HCT116 (cell line): ENCODE measurements around the gene ZNRF3. TPM values are rescaled to one million over a fixed set of nuclear protein-coding genes. Genes with fewer than 3 reads are reported as not detected.

ENCODE experiments used
- ATAC-seq: fragments of 200-7000 bp; cut with Tn5 transposase; 2 replicates; pipeline ENCODE4 v1.9.1; 2020; ENCODE audit warnings: mild to moderate bottlenecking, moderate library complexity
- BruUV-seq: library from RNA; stranded (reverse); fragments of 400-500 nt; replicated peaks from 2 replicates; lab custom pipeline; 2021; lab: Mats Ljungman, UMichigan
- CTCF ChIA-PET: fragments of 300-600 bp; sonication (Branson Sonifier 250); formaldehyde crosslinking; loops from one replicate; lab custom pipeline; 2021; ENCODE audit warnings: antibody characterized with exemption; lab: Charles Lee
- POLR2A ChIA-PET: fragments of 300-600, 350-600 bp; sonication (Branson Sonifier 250); formaldehyde crosslinking; loops from one replicate; lab custom pipeline; 2021; ENCODE audit warnings: antibody characterized with exemption; lab: Charles Lee
- RAD21 ChIA-PET, 2 experiments: fragments of 300-600 bp; sonication (Branson Sonifier 250); formaldehyde crosslinking; loops; one replicate each; lab custom pipeline; 2023; ENCODE audit warnings: low total read pairs in 2 of 2; ENCODE audit not compliant: uncharacterized antibody in 2 of 2, unreplicated experiment in 2 of 2, low non-redundant PET in 1 of 2; lab: Charles Lee
- DNase-seq: peaks from one replicate; pipeline ENCODE4 v3.0.0-alpha.2; 2010; ENCODE audit warnings: low read depth, low spot score
- H2AFZ ChIP-seq: fragments of 200-600 bp; shearing (Covaris generic), sonication (generic); 2 replicates; pipeline ENCODE4 v1.6.1; 2017; ENCODE audit warnings: low read depth, mixed run types, mixed read lengths, antibody characterized with exemption, low read length; ENCODE audit not compliant: poor library complexity, severe bottlenecking
- H3K27ac ChIP-seq: 2 replicates; pipeline ENCODE4 v1.5.1; 2012; ENCODE audit warnings: low read depth, low read length
- H3K27me3 ChIP-seq: fragments of 200-600 bp; sonication (generic); 2 replicates; pipeline ENCODE4 v1.6.1; 2016; ENCODE audit warnings: mixed run types, low read length, mixed read lengths; ENCODE audit not compliant: insufficient read depth
- H3K36me3 ChIP-seq, 2 experiments: fragments of 200-500 bp in 1 of 2; fragments of 200-600 bp in 1 of 2; sonication (Bioruptor generic) in 1 of 2; sonication (generic) in 1 of 2; 2 replicates each; pipeline versions ENCODE4 v1.5.1 to v1.6.1; 2014 to 2016; ENCODE audit warnings: low read length in 2 of 2, inconsistent platforms in 1 of 2, mixed read lengths in 1 of 2, mixed run types in 1 of 2; ENCODE audit not compliant: insufficient read depth in 2 of 2, control insufficient read depth in 1 of 2
- H3K4me1 ChIP-seq, 2 experiments: fragments of 200-600 bp in 1 of 2; sonication (generic) in 1 of 2; 2 replicates each; pipeline versions ENCODE4 v1.5.1 to v1.6.1; 2012 to 2017; ENCODE audit warnings: low read length in 2 of 2, inconsistent platforms in 1 of 2, mild to moderate bottlenecking in 1 of 2, mixed read lengths in 1 of 2, mixed run types in 1 of 2, moderate library complexity in 1 of 2; ENCODE audit not compliant: insufficient read depth in 2 of 2, control insufficient read depth in 1 of 2
- H3K4me2 ChIP-seq: fragments of 200-600 bp; sonication (generic); 2 replicates; pipeline ENCODE4 v1.6.1; 2017; ENCODE audit warnings: mixed run types, low read length, mixed read lengths
- H3K4me3 ChIP-seq, 2 experiments: fragments of 200-600 bp in 1 of 2; sonication (generic) in 1 of 2; replicated peaks in 1 of 2; 2 replicates each; pipeline ENCODE4 v1.5.1; 2011 to 2016; ENCODE audit warnings: low read length in 2 of 2, control low read depth in 1 of 2, low read depth in 1 of 2, mild to moderate bottlenecking in 1 of 2, mixed read lengths in 1 of 2, mixed run types in 1 of 2
- H3K79me2 ChIP-seq: fragments of 200-600 bp; sonication (generic); 2 replicates; pipeline ENCODE4 v1.6.1; 2017; ENCODE audit warnings: mild to moderate bottlenecking, mixed run types, low read length, moderate library complexity, mixed read lengths; ENCODE audit not compliant: insufficient read depth
- H3K9ac ChIP-seq: fragments of 200-600 bp; sonication (generic); 2 replicates; pipeline ENCODE4 v1.6.1; 2016; ENCODE audit warnings: low read length, mixed read lengths
- H3K9me2 ChIP-seq: fragments of 200-600 bp; sonication (generic), shearing (Covaris generic); 2 replicates; pipeline ENCODE4 v1.6.1; 2017; ENCODE audit warnings: mixed run types, mild to moderate bottlenecking, moderate library complexity; ENCODE audit not compliant: insufficient read depth
- H3K9me3 ChIP-seq, 2 experiments: fragments of 200-500 bp in 1 of 2; fragments of 200-600 bp in 1 of 2; sonication (Bioruptor generic) in 1 of 2; sonication (generic) in 1 of 2; 2 replicates each; pipeline ENCODE4 v1.6.1; 2014 to 2017; ENCODE audit warnings: low read length in 2 of 2, mixed read lengths in 2 of 2, inconsistent platforms in 1 of 2, low read depth in 1 of 2, mild to moderate bottlenecking in 1 of 2, mixed run types in 1 of 2, moderate library complexity in 1 of 2; ENCODE audit not compliant: control insufficient read depth in 1 of 2, insufficient read depth in 1 of 2
- H4K20me1 ChIP-seq: fragments of 200-600 bp; sonication (generic), shearing (Covaris generic); 2 replicates; pipeline ENCODE4 v1.6.1; 2017; ENCODE audit warnings: mixed run types, mild to moderate bottlenecking, moderate library complexity; ENCODE audit not compliant: insufficient read depth
- ATF3 ChIP-seq: IDR thresholded peaks from 2 replicates; pipeline ENCODE4 v1.6.1; 2012
- CBX3 ChIP-seq: IDR thresholded peaks from 2 replicates; pipeline ENCODE4 v1.6.1; 2012; ENCODE audit warnings: low read depth
- EZH2phosphoT487 ChIP-seq: fragments of 200-600 bp; IDR thresholded peaks from 2 replicates; pipeline ENCODE4 v1.6.1; 2018; ENCODE audit warnings: antibody characterized with exemption, borderline replicate concordance
- FOSL1 ChIP-seq: IDR thresholded peaks from 2 replicates; pipeline ENCODE4 v1.6.1; 2012; ENCODE audit warnings: low read depth
- POLR2AphosphoS5 ChIP-seq: IDR thresholded peaks from 2 replicates; pipeline ENCODE4 v1.6.1; 2011; ENCODE audit warnings: mild to moderate bottlenecking, low read depth, low read length, moderate library complexity
- RAD21 ChIP-seq: IDR thresholded peaks from 2 replicates; pipeline ENCODE4 v1.6.1; 2012; ENCODE audit warnings: low read depth, mild to moderate bottlenecking
- REST ChIP-seq: IDR thresholded peaks from 2 replicates; pipeline ENCODE4 v1.6.1; 2012; ENCODE audit warnings: low read depth
- SIN3A ChIP-seq: IDR thresholded peaks from 2 replicates; pipeline ENCODE4 v1.6.1; 2012; ENCODE audit warnings: low read depth
- YY1 ChIP-seq: IDR thresholded peaks from 2 replicates; pipeline ENCODE4 v1.6.1; 2011; ENCODE audit warnings: low read length, low read depth, moderate library complexity, mild to moderate bottlenecking; ENCODE audit not compliant: insufficient replicate concordance; ENCODE audit errors: extremely low read depth
- ZFX ChIP-seq: fragments of 450-650 bp; IDR thresholded peaks from 2 replicates; pipeline ENCODE4 v1.6.1; 2017
- intact Hi-C: fragments of 100-400 bp; cut with micrococcal nuclease; formaldehyde crosslinking; loops from 2 replicates; pipeline ENCODE4 v1.10.0; 2022
- total RNA-seq: library from RNA; stranded (reverse); gene quantifications from one replicate; pipeline ENCODE4 v1.2.1, GENCODE V29; 2021; ENCODE audit not compliant: unreplicated experiment

The ZNRF3 gene
- total RNA-seq, 1 experiment from 2014 or later, result 12.2 TPM

GRCh38 chr22:29054251-29054767 lies 170.9 kb downstream of the ZNRF3 start (continued):
- TF ChIP-seq YY1 (no peak), RAD21 (no peak), FOSL1 (no peak), CBX3 (no peak), ZFX (no peak)

- ATAC-seq, result no peak
- POLR2A ChIA-PET, result no interaction called here
- no peaks in the 10 kb centered on the region for H3K9me3 ChIP-seq
Measured at GRCh38 chr22:29055192-29055830, 171.9 kb downstream of the ZNRF3 start.

More at GRCh38 chr22:29055192-29055830, 171.9 kb downstream of the ZNRF3 start:
- intact Hi-C loops, result no loop called here
- no TSS peak for BruUV-seq
- H3K4me1 ChIP-seq, result no peaks in the 10 kb centered on the region
- H4K20me1 ChIP-seq, result no peaks in the 10 kb centered on the region
- no peak for DNase-seq
- ChIA-PET CTCF (interaction anchor here (3.0 kb wide), 1 partner anchor 15 kb away, joined by 13 read pairs; no protein-coding TSS in a partner anchor), RAD21 (no interaction called here)
- no peaks in the 10 kb centered on the region for H3K27me3 ChIP-seq
- no peaks in the 10 kb centered on the region for H3K79me2 ChIP-seq
- no peak overlapping the region for H3K27ac ChIP-seq
- H3K36me3 ChIP-seq, result peaks cover 0 to 2% of the 10 kb centered on the region in 2 experiments; a peak in 1 of 4 replicates
- TF ChIP-seq ATF3 (no peak), POLR2AphosphoS5 (no peak), FOSL1 (no peak), REST (no peak), EZH2phosphoT487 (no peak), SIN3A (no peak), RAD21 (no peak)
- TF ChIP-seq, all 23 proteins: peak for 0
- Histone ChIP-seq H2AFZ (no peak overlapping the region), H3K4me2 (no peak overlapping the region), H3K9me2 (no peaks in the 10 kb centered on the region), H3K9ac (no peak overlapping the region), H3K4me3 (no peak overlapping the region)
